DND-41 (cell line): ENCODE measurements around the gene HP.

Source experiments
- ATAC-seq: fragments of 200-7000 bp; cut with Tn5 transposase; 3 replicates; pipeline ENCODE4 v1.9.1; 2021; ENCODE audit warnings: low read depth; ENCODE audit not compliant: insufficient read depth
- DNase-seq: peaks from one replicate; pipeline ENCODE4 v3.0.0-alpha.2; 2020
- H2AFZ ChIP-seq: 2 replicates; pipeline ENCODE4 v1.6.0; 2012; ENCODE audit warnings: low read depth, low read length
- H3K27ac ChIP-seq: 2 replicates; pipeline ENCODE4 v1.5.1; 2012; ENCODE audit warnings: low read length, inconsistent platforms
- H3K27me3 ChIP-seq: fragments of 200-600 bp; sonication (generic); 2 replicates; pipeline ENCODE4 v1.6.0; 2012; ENCODE audit warnings: low read length, mild to moderate bottlenecking, inconsistent platforms; ENCODE audit not compliant: insufficient read depth, poor library complexity
- H3K36me3 ChIP-seq: 2 replicates; pipeline ENCODE4 v1.5.1; 2012; ENCODE audit warnings: low read length, inconsistent platforms; ENCODE audit not compliant: insufficient read depth
- H3K4me1 ChIP-seq: 2 replicates; pipeline ENCODE4 v1.5.1; 2012; ENCODE audit warnings: mild to moderate bottlenecking, low read length; ENCODE audit not compliant: insufficient read depth
- H3K4me2 ChIP-seq: 2 replicates; pipeline ENCODE4 v1.6.0; 2012; ENCODE audit warnings: mild to moderate bottlenecking, moderate library complexity, low read length, inconsistent platforms; ENCODE audit not compliant: insufficient read depth
- H3K4me3 ChIP-seq, 2 experiments: fragments of 200-600 bp in 1 of 2; shearing (Covaris generic) in 1 of 2; 2 replicates each; pipeline ENCODE4 v1.5.1; 2012 to 2016; ENCODE audit warnings: inconsistent platforms in 2 of 2, low read length in 2 of 2, mild to moderate bottlenecking in 2 of 2, low read depth in 1 of 2, moderate library complexity in 1 of 2
- H3K79me2 ChIP-seq: 2 replicates; pipeline ENCODE4 v1.6.0; 2012; ENCODE audit warnings: low read length, inconsistent platforms; ENCODE audit not compliant: insufficient read depth
- H3K9ac ChIP-seq: 2 replicates; pipeline ENCODE4 v1.6.0; 2012; ENCODE audit warnings: low read depth, mild to moderate bottlenecking, inconsistent platforms, low read length, moderate library complexity
- H3K9me3 ChIP-seq: 2 replicates; pipeline ENCODE4 v1.5.1; 2012; ENCODE audit warnings: low read length, moderate library complexity, mild to moderate bottlenecking, inconsistent platforms; ENCODE audit not compliant: insufficient read depth, severe bottlenecking
- H4K20me1 ChIP-seq: 2 replicates; pipeline ENCODE4 v1.6.0; 2012; ENCODE audit warnings: low read length; ENCODE audit not compliant: insufficient read depth
- CTCF ChIP-seq: IDR thresholded peaks from 2 replicates; pipeline ENCODE4 v1.5.1; 2012; ENCODE audit warnings: borderline replicate concordance, low read length, moderate library complexity, mild to moderate bottlenecking; ENCODE audit not compliant: poor library complexity, severe bottlenecking; ENCODE audit errors: extremely low read depth
- EZH2 ChIP-seq: IDR thresholded peaks from 3 replicates; pipeline ENCODE4 v1.6.1; 2012; ENCODE audit warnings: borderline replicate concordance, low read depth, mild to moderate bottlenecking, moderate library complexity, low read length, inconsistent platforms; ENCODE audit not compliant: severe bottlenecking

Gene HP

GRCh38 chr16:72021043-72021442 lies 33.3 kb upstream of the HP start:
- Histone ChIP-seq H3K36me3 (peaks cover 74% of the 10 kb centered on the region), H3K4me1 (no peaks in the 10 kb centered on the region), H3K27me3 (no peaks in the 10 kb centered on the region), H2AFZ (no peak overlapping the region), H3K4me3 (no peak overlapping the region), H3K9ac (no peak overlapping the region), H3K4me2 (no peak overlapping the region), H3K9me3 (no peaks in the 10 kb centered on the region), H3K79me2 (no peaks in the 10 kb centered on the region), H3K27ac (no peak overlapping the region), H4K20me1 (no peaks in the 10 kb centered on the region)
- DNase-seq (no peak), ATAC-seq (no peak)
- TF ChIP-seq EZH2 (no peak), CTCF (no peak)

GRCh38 chr16:72022127-72022526 lies 32.2 kb upstream of the HP start:
- H3K79me2 ChIP-seq = no peaks in the 10 kb centered on the region
- no peaks in the 10 kb centered on the region for H3K27me3 ChIP-seq
- TF ChIP-seq EZH2 = no peak
- TF ChIP-seq CTCF = no peak
- H3K9ac ChIP-seq = no peak overlapping the region
- no peaks in the 10 kb centered on the region for H3K9me3 ChIP-seq
- H4K20me1 ChIP-seq = no peaks in the 10 kb centered on the region
- DNase-seq (no peak), ATAC-seq (no peak)
- no peak overlapping the region for H2AFZ ChIP-seq
- H3K27ac ChIP-seq = no peak overlapping the region
- no peak overlapping the region for H3K4me2 ChIP-seq
- H3K4me1 ChIP-seq = no peaks in the 10 kb centered on the region
- H3K4me3 ChIP-seq = no peak overlapping the region
- H3K36me3 ChIP-seq = peaks cover 67% of the 10 kb centered on the region

- Histone ChIP-seq H2AFZ (no peak overlapping the region), H3K9ac (no peak overlapping the region), H3K4me1 (no peaks in the 10 kb centered on the region), H3K79me2 (no peaks in the 10 kb centered on the region), H3K27ac (no peak overlapping the region), H4K20me1 (no peaks in the 10 kb centered on the region), H3K36me3 (peaks cover 59% of the 10 kb centered on the region), H3K9me3 (no peaks in the 10 kb centered on the region), H3K4me2 (no peak overlapping the region), H3K4me3 (no peak overlapping the region), H3K27me3 (no peaks in the 10 kb centered on the region)
- ATAC-seq = no peak
- TF ChIP-seq CTCF (no peak), EZH2 (no peak)
- no peak for DNase-seq
Measured at GRCh38 chr16:72023962-72024361, 30.3 kb upstream of the HP start.

GRCh38 chr16:72024862-72025382 lies 29.4 kb upstream of the HP start:
- Histone ChIP-seq H3K4me2 (no peak overlapping the region), H3K79me2 (no peaks in the 10 kb centered on the region), H2AFZ (no peak overlapping the region), H4K20me1 (no peaks in the 10 kb centered on the region), H3K9ac (no peak overlapping the region), H3K4me3 (no peak overlapping the region), H3K27ac (no peak overlapping the region), H3K9me3 (no peaks in the 10 kb centered on the region), H3K27me3 (no peaks in the 10 kb centered on the region), H3K36me3 (peaks cover 59% of the 10 kb centered on the region), H3K4me1 (no peaks in the 10 kb centered on the region)
- ATAC-seq (no peak), DNase-seq (no peak)
- TF ChIP-seq EZH2 (no peak), CTCF (no peak)
